Endothelial cell of umbilical vein (primary cell): Measurements from ENCODE around the gene TRMT1. TPM values are rescaled to one million over a fixed set of nuclear protein-coding genes. Genes with fewer than 3 reads are reported as not detected.

Experiments
- BruUV-seq: library from RNA; stranded (reverse); fragments of 400-500 nt; replicated peaks from 2 replicates; lab custom pipeline; 2021; lab: Mats Ljungman, UMichigan
- CTCF ChIA-PET: fragments of 300-600, 350-600 bp; sonication (Branson Sonifier 250); formaldehyde crosslinking; loops from one replicate; lab custom pipeline; 2021; ENCODE audit warnings: antibody characterized with exemption, inconsistent platforms; lab: Charles Lee
- POLR2A ChIA-PET: fragments of 300-600, 350-600 bp; sonication (Branson Sonifier 250); formaldehyde crosslinking; loops from one replicate; lab custom pipeline; 2021; ENCODE audit warnings: antibody characterized with exemption, inconsistent platforms; lab: Charles Lee
- DNase-seq: peaks from one replicate; pipeline ENCODE4 v3.0.0-alpha.2; 2011; ENCODE audit warnings: low read depth, low spot score
- FAIRE-seq: peaks from 2 replicates; lab custom pipeline; 2011; peaks lifted over from hg19 to GRCh38; lab: Jason Lieb, UNC
- H2AFZ ChIP-seq: 2 replicates; pipeline ENCODE4 v1.6.0; 2012; ENCODE audit warnings: low read depth, low read length, control low read depth, inconsistent platforms
- H3K27ac ChIP-seq: 2 replicates; pipeline ENCODE4 v1.5.1; 2011; ENCODE audit warnings: low read depth, mild to moderate bottlenecking, control low read depth, low read length, moderate library complexity; ENCODE audit not compliant: insufficient read depth
- H3K27me3 ChIP-seq, 2 experiments: 2 replicates each; pipeline versions ENCODE4 v1.6.0 to v1.6.1; 2011; ENCODE audit warnings: low read length in 2 of 2, mixed read lengths in 1 of 2; ENCODE audit not compliant: control insufficient read depth in 2 of 2, insufficient read depth in 2 of 2
- H3K36me3 ChIP-seq, 2 experiments: 2 replicates in 1 of 2; 3 replicates in 1 of 2; pipeline ENCODE4 v1.5.1; 2011; ENCODE audit warnings: low read length in 2 of 2, mild to moderate bottlenecking in 1 of 2, moderate library complexity in 1 of 2; ENCODE audit not compliant: control insufficient read depth in 2 of 2, insufficient read depth in 2 of 2; ENCODE audit errors: extremely low read depth in 1 of 2
- H3K4me1 ChIP-seq: 3 replicates; pipeline ENCODE4 v1.5.1; 2011; ENCODE audit warnings: mild to moderate bottlenecking, low read length; ENCODE audit not compliant: control insufficient read depth, insufficient read depth; ENCODE audit errors: extremely low read depth
- H3K4me2 ChIP-seq: 2 replicates; pipeline ENCODE4 v1.6.1; 2011; ENCODE audit warnings: low read length, control low read depth, mixed read lengths; ENCODE audit not compliant: insufficient read depth
- H3K4me3 ChIP-seq, 3 experiments: fragments of 200-600 bp in 1 of 3; sonication (generic), shearing (Covaris generic) in 1 of 3; replicated peaks in 1 of 3; 2 replicates each; pipeline ENCODE4 v1.5.1; 2011 to 2016; ENCODE audit warnings: control low read depth in 3 of 3, low read length in 3 of 3, mild to moderate bottlenecking in 2 of 3, inconsistent platforms in 1 of 3, low read depth in 1 of 3, moderate library complexity in 1 of 3; ENCODE audit not compliant: insufficient read depth in 1 of 3
- H3K79me2 ChIP-seq: 2 replicates; pipeline ENCODE4 v1.6.0; 2012; ENCODE audit warnings: low read length, inconsistent platforms; ENCODE audit not compliant: control insufficient read depth, insufficient read depth
- H3K9ac ChIP-seq: replicated peaks from 2 replicates; pipeline ENCODE3; 2011; ENCODE audit warnings: low read length, control low read depth; ENCODE audit not compliant: insufficient read depth; ENCODE audit errors: extremely low read depth
- H3K9me1 ChIP-seq: replicated peaks from 3 replicates; pipeline ENCODE4 v1.6.0; 2011; ENCODE audit warnings: mild to moderate bottlenecking, low read length; ENCODE audit not compliant: control insufficient read depth, insufficient read depth; ENCODE audit errors: extremely low read depth
- H3K9me3 ChIP-seq: replicated peaks from 2 replicates; pipeline ENCODE4 v1.5.1; 2012; ENCODE audit warnings: low read length, inconsistent platforms; ENCODE audit not compliant: control insufficient read depth, insufficient read depth
- H4K20me1 ChIP-seq: replicated peaks from 2 replicates; pipeline ENCODE3; 2011; ENCODE audit warnings: mild to moderate bottlenecking, low read length; ENCODE audit not compliant: control insufficient read depth, insufficient read depth; ENCODE audit errors: extremely low read depth
- CTCF ChIP-seq, 2 donors: IDR thresholded peaks; 1 replicate in 1 of 2; 2 replicates in 1 of 2; pipeline ENCODE4 v1.5.1; 2011; ENCODE audit warnings: low read length in 2 of 2, mild to moderate bottlenecking in 2 of 2, moderate library complexity in 2 of 2, control low read depth in 1 of 2, inconsistent platforms in 1 of 2, low read depth in 1 of 2; ENCODE audit not compliant: insufficient read depth in 1 of 2; ENCODE audit errors: extremely low read depth in 1 of 2
- EZH2 ChIP-seq: IDR thresholded peaks from 2 replicates; pipeline ENCODE4 v1.6.1; 2012; ENCODE audit warnings: borderline replicate concordance, low read depth, mild to moderate bottlenecking, moderate library complexity, low read length, inconsistent platforms; ENCODE audit not compliant: severe bottlenecking
- FOS ChIP-seq: IDR thresholded peaks from 2 replicates; pipeline ENCODE4 v1.6.1; 2011; ENCODE audit warnings: mild to moderate bottlenecking, low read length, moderate library complexity, borderline replicate concordance; ENCODE audit not compliant: insufficient read depth
- GATA2 ChIP-seq: IDR thresholded peaks from 2 replicates; pipeline ENCODE4 v1.7.0; 2011; ENCODE audit warnings: low read depth, mild to moderate bottlenecking, moderate library complexity, mixed read lengths, low read length; ENCODE audit not compliant: insufficient read length, insufficient read depth
- JUN ChIP-seq: IDR thresholded peaks from 2 replicates; pipeline ENCODE4 v1.6.1; 2011; ENCODE audit warnings: borderline replicate concordance, low read depth; ENCODE audit not compliant: insufficient read length, insufficient read depth
- MAX ChIP-seq: IDR thresholded peaks from 2 replicates; pipeline ENCODE4 v1.6.1; 2011; ENCODE audit not compliant: insufficient read depth, insufficient read length
- MYC ChIP-seq: IDR thresholded peaks from one replicate; pipeline ENCODE4 v1.6.1; 2011; ENCODE audit warnings: mild to moderate bottlenecking, low read depth, low read length
- POLR2A ChIP-seq: IDR thresholded peaks from 2 replicates; pipeline ENCODE4 v1.6.1; 2012; ENCODE audit warnings: low read depth, mild to moderate bottlenecking, control low read depth, low read length
- POLR2AphosphoS5 ChIP-seq: IDR thresholded peaks from 2 replicates; pipeline ENCODE4 v1.6.1; 2012; ENCODE audit warnings: low read depth, mild to moderate bottlenecking, control low read depth, low read length, moderate library complexity; ENCODE audit not compliant: insufficient read depth
- dilution Hi-C: fragments of 300-500 bp; cut with MboI; formaldehyde crosslinking; loops from one replicate; pipeline ENCODE4 v1.15.0; 2019; ENCODE audit warnings: low sequenced_read_pairs; ENCODE audit not compliant: extremely low pct_ligation_motif_present
- intact Hi-C: fragments of 100-400 bp; cut with micrococcal nuclease; formaldehyde crosslinking; loops from one replicate; pipeline ENCODE4 v1.10.0; 2022
- polyA plus RNA-seq, 4 experiments: library from polyadenylated mRNA; depleted of rRNA in 3 of 4; stranded (reverse) in 3 of 4; unstranded in 1 of 4; fragments of >200 nt; gene quantifications; 2 replicates each; pipeline versions ENCODE4 v1.2.1 to v1.2.3, GENCODE V29; 2011 to 2012; ENCODE audit warnings: missing spikeins in 1 of 4
- total RNA-seq: library from RNA; stranded (reverse); gene quantifications from 2 replicates; pipeline ENCODE4 v1.2.3, GENCODE V29; 2021

Gene TRMT1
- total and polyA plus RNA-seq, 2 donors (not counting 3 experiments of a cell fraction or from before 2014, with no cell fraction given), result 46.3 to 53.0 TPM

- H3K27me3 ChIP-seq, result no peaks in the 10 kb centered on the region
- H3K4me1 ChIP-seq, result no peaks in the 10 kb centered on the region
- FAIRE-seq, result no peak
- no peak overlapping the region for H3K4me2 ChIP-seq
- H2AFZ ChIP-seq, result no peak overlapping the region
- H3K4me3 ChIP-seq, result no peak overlapping the region
- TF ChIP-seq JUN (no peak), EZH2 (no peak), MYC (no peak), POLR2A (no peak), MAX (no peak), POLR2AphosphoS5 (no peak), GATA2 (no peak), CTCF (IDR thresholded peaks at IDR 0.05; ENCODE audit: extremely low read depth in 1 of 2, insufficient read depth in 1 of 2, low read depth in 1 of 2, low read length in 2 of 2) (no peak), FOS (no peak)
- no peaks in the 10 kb centered on the region for H3K79me2 ChIP-seq
- ChIA-PET POLR2A (no interaction called here), CTCF (interaction anchor here (0.6 to 6.2 kb wide), 6 partner anchors 27 to 102 kb away, joined by 3 to 32 read pairs (median 8); no protein-coding TSS in a partner anchor)
- no peak overlapping the region for H3K9ac ChIP-seq
- no peaks in the 10 kb centered on the region for H4K20me1 ChIP-seq
- no TSS peak for BruUV-seq
- DNase-seq, result no peak
- H3K9me3 ChIP-seq, result no peaks in the 10 kb centered on the region
- intact Hi-C loops (no loop called here), dilution Hi-C loops (no loop called here)
- no peaks in the 10 kb centered on the region for H3K9me1 ChIP-seq
- H3K36me3 ChIP-seq, result no peaks in the 10 kb centered on the region
- H3K27ac ChIP-seq, result no peak overlapping the region
These were observed 49.4 kb downstream of the TRMT1 start for GRCh38 chr19:13066933-13067807.
